HG03139 (cell line): ENCODE data around the gene DMAC2L.

Source experiments
- ATAC-seq: cut with Tn5 transposase; IDR thresholded peaks from one replicate; pipeline ENCODE4 v1.9.1; 2021; ENCODE audit not compliant: unreplicated experiment

DMAC2L gene

DNA sequence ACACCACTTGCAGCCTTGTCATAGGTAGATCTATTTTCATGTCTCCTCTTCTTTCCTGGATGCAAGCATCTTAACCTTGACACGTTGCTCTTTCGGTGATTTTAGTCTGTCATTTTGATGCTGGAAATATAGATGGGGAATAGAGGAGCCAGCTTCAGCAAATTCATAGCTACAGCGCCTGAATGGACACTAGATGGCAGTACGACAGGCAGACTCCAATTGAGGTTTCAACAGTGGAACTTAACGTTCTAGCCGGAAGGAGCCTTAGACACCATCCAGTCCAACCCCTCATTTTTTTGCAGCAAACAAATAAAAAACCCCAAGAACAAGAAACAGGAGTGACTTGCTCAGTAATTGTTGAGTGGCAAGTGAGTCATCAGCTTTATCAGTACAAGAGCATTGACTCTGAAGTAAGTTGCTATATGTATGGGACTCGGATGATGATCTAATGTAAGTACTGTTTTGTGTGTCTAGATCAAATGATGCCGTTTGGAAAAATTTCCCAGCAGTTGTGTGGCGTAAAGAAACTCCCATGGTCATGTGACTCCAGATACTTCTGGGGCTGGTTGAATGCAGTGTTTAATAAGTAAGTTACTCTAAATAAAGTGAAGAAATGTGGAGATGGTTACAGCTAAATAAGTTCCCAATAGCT lies 9.0 kb downstream of the DMAC2L start:
- peak; percentile 89 for ATAC-seq

DNA sequence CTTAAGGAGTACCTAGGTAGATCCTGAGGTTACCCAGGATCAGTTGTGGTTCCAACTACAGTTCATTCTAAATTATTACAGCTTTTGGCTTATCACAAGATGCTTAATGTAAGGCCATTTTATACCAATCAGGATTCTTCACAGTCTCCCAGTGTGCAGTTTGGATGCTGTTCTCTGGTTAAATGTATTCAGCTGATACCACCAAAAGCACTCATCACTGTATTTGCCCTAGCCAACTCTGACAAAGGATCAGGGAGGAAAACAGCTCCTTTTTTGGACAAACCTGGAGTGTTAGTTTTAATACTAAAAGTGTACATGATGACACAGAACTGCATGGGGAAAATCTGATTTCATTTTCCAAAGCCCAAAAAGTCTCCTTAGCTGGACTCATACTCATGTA lies 19.5 kb downstream of the DMAC2L start:
- ATAC-seq: no peak

DNA sequence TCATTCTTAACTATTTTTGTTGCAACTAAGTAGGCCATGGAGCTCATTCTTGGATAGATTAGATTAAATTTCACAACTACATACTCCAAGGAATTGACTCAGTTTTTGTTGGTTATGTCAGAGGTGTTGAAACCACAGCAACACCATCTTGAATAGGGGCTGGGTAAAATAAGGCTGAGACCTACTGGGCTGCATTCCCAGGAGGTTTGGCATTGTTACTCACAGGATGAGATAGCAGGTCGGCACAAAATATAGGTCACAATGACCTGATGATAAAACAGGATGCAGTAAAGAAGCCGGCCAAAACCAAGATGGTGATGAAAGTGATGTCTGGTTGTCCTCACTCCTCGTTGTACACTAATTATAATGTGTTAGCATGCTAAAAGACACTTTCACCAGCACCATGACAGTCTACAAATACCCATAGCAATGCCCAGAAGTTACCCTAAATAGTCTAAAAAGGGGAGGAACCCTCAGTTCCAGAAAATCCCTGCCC lies 20.9 kb downstream of the DMAC2L start:
- no peak for ATAC-seq

DNA sequence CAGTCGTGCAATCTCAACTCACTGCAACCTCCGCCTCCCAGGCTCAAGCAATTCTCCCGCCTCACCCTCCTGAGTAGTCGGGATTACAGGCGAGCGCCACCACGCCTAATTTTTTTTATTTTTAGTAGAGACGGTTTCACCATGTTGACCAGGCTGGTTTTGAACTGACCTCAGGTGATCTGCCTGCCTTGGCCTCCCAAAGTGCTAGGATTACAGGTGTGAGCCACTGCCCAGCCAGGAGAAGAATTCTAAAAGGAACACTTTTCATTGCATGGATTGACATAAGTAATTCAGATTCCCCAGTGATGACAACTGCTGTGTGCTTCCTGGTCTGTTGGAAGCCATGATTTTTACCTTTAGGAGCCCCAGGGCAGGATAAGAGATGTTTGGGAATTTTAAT lies 22.1 kb downstream of the DMAC2L start:
- ATAC-seq: no peak

DNA sequence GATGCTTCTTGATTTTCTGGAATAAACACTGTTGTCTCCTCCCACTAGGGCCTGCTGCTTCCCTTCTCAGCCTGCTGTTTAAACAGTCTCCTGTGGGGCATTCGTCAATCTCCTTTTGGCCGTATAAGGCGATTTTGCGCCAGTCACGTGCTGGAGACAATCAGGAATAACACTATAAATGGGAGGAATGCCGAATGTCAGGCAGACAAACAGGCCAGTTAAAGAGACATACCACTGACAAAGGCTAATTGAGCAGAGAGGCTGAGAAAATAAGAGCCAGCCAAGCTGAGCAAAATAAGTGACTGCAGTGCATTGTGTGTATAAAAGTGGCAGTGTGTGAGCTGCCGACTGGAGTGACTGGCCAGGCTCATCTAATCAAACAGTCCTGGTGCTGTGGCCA lies 23.3 kb downstream of the DMAC2L start:
- ATAC-seq: no peak

DNA sequence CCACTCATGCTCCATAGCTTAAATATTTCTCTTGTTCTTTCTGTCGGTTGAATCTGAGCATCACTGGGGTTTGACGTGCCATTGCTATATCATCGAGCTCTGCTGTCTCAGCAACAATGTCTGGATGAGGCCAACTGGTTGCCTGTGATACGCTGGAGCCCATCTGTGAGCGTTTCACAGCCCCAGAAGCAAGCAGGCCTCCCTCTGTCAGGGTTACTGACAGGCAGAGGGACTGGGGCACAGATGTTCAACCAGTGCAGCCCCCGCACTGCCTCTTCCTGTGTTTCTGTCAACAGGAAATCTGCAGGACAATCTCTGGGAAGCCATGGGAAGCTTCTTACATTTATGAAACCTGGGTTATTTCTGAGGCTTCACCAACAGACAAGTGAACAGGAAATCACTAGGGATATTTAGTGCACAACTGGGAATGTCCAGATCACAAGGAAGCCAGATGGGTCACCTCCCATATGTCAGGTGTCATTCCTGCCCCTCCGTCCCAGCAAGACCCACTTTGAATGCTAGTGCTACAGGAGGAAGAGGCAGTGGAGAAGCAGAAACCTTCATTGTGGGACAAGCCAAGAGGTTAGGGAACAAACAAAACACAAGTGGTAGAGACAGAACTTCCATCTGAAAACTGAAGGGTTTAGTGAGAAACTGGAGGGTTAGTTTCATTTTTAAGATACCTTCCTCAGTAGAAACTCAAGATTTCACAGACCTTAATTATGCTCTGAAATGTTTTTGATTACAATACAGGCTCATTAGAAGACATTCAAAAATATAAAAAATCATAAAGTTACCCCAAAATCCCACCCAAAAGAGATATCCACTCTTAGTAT lies 24.1 kb downstream of the DMAC2L start:
- ATAC-seq: no peak

DNA sequence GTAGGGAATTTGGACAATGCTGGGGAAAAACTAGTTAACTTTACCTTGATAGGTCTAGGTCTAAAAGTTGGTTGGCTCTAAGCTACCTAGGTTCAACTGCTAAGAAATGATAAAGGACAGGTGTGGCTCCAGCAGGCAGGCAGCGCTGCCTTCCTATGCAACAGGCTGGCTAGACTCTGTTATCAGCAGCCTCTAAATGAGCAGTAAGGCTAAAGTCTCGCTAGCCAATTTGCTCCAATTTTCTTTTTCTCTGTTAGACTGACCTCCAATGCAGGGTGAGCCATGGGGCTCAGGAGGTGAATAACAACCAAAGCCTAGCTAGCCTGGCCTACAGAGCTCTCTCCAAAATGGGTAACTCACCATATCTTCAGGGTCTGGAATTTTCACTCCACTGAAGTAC lies 26.5 kb downstream of the DMAC2L start:
- no peak for ATAC-seq

DNA sequence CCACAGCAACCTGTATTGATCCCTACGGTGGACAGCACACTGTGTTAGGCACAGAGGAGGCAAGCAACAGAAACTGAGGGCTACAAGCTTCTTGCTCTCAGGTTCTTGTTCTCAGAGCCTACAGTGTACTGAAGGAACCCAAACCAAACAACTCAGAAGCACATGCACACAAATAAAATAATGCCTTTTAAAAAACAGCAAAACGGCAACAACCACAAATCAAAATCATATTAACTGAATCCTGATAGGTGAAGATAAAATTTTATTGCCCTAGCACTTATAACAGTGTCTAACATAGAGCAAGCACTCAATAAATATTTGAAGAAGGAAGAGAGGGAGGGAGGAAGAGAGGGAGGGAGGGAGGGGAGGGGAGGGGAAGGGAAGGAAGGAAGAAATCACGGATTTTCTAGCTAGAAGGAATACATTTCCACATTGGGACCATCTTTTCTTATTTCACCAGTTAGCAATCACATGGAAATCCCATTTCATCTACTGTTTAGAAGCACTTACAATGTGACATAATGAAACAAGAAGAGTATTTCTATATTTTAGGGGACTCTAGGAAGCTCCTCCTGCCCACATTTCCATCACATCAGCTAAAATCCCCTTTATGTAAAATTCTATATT lies 27.2 kb downstream of the DMAC2L start:
- ATAC-seq: no peak

DNA sequence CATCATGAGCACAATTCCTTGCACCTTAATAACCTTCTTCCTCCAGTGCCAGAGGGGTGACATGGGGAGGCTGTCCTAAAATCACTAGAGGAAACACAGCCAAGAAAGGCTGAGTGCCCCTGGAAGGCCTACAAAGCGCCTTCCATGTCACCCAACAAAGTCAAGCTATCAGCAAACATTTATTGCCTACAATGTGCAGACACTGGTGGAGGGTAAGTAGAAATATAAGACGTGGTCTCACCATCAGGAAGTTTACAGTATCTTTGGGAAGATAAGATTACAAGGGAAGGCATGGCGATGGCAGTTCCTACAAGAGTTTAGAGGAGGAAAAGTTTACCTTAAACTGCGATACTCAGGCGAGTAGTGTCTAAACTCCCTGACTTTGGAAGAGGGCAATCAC lies 27.9 kb downstream of the DMAC2L start:
- ATAC-seq: no peak

DNA sequence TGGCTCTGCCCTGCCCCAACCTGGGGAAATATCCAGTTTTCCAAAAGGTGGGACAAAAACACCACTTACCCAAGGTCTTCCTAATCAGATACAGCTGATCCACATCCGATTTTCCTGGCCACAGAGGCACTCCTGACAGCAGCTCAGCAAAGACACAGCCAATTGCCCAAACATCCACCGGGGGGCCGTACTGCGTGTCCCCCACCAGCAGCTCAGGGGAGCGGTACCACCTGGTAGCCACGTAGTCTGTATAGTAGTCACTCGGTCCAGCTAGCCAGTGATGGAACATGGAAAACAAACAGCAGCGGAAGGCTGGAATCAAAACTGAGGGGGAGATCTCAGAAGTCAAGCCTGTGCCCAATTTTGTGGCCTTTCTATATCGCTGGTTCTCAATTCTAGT lies 28.8 kb downstream of the DMAC2L start:
- no peak for ATAC-seq

DNA sequence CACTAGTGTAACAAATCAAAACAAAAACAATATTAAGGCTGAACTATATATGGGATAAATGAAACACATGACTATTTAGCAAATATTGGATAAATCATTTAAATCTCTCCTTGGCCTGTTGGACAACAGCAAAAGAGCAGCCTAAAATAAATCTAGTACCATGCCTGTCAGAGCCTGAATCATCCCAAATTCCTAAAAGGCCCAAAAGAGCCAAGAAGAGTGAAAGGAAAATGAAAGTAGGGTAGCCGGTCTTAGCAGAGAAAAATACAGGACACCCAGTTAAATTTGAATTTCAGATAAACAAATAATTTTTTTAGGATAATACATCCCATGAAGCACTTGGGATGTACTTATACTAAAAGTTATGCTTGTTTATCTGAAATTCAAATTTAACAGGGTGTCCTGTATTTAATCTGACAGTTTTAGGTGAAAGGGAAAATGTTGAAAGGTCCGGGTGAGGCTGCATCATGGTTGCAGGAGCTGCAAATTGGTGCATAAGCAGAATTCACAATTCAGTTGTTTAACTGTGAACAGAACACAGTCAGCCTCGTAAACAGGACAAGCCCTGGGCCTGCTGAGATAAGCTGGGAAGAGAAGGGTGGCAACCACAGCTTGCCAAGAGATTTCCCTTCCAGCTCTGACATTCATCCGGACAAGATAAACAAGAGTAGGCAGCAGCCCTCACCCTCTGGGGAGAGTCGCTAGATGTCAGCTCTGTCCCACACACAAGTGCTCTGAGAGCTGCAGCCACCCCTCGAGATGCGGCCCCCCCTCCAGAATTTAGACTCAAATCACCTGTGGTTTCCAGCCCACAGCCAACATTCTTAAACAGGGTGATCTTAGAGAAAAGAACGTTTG lies 30.3 kb downstream of the DMAC2L start:
- ATAC-seq: peak; percentile 60

DNA sequence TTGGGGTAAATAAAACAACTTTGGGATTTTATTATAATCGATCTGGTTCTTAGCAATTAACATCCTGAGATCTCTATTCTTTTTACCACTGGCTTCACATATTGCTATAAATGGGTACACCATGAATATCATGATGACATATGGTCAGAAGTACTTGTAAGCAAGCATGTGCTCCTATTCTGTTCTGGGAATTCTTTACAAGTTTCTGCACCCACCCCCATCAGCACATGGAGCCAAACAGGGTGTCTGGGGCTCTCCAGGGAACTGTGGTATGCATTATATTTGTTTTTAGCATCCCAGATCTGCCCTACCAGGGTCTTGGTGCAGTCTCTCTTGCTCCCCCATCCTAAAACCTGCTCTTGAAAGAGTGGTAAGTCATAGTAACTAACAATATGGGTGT lies 31.3 kb downstream of the DMAC2L start:
- ATAC-seq: no peak

DNA sequence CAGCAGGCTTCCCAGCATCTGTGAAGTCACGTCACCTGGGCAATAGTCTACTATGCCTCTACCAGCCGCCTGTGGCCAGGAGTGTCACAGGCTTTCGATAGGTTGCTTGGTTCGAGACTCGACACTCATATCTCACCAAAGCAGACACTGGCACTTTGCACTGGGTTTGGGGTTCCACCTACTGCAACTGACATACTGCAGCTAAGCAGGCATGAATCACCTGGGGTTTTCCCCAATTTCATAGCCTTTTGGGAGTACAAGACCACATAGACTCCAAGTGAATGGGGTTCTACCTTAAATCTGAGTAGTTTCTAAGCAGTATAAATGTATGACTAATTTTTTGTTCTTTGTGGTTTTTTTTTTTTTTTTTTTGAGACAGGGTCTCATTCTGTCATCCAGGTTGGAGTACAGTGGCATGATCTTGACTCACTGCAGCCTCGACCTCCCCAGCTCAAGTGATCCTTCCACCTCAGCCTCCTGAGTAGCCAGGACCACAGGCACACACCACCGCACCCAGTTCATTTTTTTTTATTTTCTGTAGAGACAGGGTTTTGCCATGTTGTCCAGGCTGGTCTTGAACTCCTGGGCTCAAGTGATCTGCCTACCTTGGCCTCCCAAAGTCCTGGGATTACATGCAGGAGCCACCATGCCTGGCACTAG lies 32.1 kb downstream of the DMAC2L start:
- ATAC-seq: peak; percentile 41

DNA sequence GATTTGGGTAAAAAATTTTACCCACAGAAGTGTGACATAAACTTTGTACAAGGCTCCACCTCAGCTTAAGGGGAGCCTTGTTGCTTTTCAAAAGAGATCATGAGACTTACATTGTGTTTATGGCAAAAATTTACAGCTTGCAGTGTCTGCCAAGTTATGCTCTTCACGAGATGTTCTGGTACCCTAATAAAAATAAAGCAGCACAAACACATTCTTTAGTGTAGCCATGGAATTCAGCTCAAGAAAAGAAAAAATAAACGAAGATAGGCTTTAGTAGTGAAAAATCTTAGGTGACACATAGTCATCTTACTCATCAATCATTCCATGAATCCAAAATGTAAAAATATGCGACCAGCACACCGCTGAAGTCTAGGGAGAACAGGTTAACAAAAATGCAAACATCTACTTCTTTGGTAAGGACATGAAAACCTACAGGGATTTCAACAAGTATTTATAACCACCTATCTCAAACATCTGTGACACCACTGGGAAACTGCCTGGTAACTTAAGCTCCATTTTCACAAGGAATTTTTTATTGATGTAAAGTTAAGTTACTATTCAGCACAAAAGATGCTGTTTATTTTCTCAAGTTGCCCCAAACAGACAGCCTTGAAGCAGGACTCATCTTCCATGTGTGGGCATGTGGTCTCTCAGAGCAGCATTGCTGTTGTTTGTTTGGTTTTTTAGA lies 32.9 kb downstream of the DMAC2L start:
- no peak for ATAC-seq

DNA sequence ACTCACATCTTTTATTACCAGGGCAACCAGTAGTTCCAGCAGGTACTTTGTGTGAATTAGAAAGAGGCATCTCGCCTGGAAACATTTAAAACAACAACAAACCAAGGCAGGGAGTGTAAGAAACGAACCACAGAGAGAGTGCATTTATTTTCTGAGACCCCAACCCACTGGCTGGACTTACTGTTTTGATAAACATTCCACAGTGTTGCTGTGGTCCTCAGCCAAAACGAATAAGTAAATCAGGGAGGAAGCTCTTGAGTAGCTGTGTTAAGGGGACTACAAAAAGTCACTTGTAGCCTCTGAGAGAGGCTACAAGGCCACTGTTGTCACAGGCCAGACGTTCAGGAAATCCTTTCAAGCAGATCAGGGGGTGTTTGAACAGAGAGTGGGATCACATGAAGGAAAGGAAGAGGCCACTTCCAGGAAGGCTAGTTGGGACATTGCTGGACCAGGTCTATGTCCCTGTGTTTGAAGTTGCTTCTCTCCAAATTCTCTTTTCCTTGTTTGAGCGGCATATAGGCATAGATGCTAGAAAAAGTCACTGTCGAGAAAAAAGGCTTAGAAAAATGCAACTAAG lies 33.8 kb downstream of the DMAC2L start:
- ATAC-seq: no peak

DNA sequence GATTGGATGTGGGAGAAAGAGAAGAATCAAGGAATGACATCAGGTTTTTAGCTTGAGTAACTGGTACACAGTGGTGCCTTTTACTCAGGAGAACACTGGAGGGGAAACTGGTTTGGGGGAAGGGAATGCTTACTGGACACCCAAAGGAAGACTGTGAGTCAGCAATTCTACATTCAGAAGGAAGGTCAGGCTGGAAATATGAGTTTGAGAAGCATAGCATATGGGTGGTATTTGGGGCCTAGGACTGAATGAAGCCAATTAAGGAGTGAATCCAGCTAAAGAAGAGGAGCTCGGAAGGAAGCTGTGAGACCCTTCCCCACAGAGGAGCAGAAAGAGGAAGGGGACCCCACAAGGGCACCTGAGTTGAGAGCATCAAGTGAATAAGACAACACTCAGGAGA lies 35.4 kb downstream of the DMAC2L start:
- ATAC-seq: no peak

DNA sequence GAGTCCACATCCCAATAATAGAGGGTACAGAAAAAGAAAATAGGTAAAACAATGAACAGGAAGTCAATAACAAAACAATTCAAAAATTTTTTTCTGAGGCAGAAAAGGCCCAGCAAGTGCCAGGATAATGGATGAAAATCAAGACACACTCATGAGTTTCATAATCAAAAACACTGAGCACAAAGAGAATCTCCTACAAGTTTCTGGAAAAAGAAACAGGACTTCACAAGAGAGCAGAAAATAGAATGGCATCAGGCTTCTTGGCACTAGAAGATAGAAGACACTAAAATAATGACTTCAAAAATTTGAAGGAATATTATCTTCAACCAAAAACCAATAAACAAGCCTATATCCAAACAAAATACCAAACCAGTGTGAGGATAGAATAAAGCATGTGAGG lies 36.8 kb downstream of the DMAC2L start:
- ATAC-seq: no peak

DNA sequence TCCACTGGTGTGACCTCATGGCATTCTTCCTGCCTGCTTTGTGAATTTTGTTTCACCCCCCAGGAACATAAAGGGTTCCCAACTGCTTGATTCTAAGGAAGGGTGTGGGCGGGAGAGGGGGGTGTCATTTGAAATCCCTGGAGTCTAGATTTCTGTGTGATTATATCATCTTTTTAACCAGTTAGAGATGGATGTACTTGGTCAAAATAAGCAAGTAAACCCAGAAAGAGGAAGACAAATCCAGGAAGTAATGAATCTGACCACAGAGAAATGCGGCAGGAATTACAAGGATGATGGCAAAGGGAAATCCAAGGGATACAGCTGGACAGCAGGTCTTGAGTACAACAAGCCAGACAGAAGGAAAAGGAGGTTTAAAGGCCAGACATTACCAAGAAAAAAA lies 38.9 kb downstream of the DMAC2L start:
- ATAC-seq: no peak

DNA sequence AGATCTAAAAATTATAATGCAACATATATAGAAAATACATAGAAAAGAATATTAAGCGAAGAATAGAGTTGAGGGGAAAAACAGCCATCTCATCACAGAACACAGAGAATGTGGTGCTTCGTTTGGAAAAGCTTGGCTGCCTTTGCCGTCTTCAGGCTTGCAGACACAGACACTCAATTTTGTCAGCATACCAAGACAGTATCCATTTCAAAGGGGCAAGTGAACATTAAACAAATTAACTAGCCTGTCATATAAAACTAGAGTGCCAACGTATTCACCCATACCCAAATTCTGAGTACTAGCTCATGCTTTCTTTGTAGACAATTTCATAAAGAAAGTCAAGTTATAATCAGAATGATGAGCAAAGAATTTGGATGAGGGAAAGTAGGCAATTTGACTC lies 40.5 kb downstream of the DMAC2L start:
- no peak for ATAC-seq

DNA sequence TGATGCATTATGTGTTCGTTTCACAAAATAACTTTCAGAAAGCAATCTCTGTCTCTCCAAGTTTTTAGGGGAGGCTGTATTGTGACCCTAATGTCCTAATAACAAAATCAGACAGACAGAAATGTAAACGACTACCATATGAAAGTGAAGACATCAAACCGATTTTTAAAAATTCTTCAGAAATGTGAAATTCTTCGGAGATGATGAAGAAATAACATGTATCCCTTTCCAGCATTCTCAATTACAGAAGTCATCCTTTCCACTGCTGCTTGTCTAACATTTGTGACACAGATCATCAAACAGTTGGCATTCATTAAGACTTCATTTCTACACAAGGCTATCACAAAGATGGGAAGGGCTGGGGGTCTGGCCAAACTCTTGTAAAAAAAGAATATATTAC lies 41.0 kb downstream of the DMAC2L start:
- no peak for ATAC-seq
